ENCODE data around the gene TMEM59L. TPM values are rescaled to one million over a fixed set of nuclear protein-coding genes. Genes with fewer than 3 reads are reported as not detected.
A peak's percentile ranks its signal among the peaks of the same experiment; 100 is the strongest.
"Not testable (repeated sequence)": the region's sequence is repeated elsewhere in the genome, so short reads cannot be mapped to it uniquely, and the experiment has no call there.

The TMEM59L gene
- total RNA-seq, 6 experiments from 2014 or later: 0.31 to 0.43 TPM; not detected in 4

- H3K4me1 ChIP-seq: peaks cover 0 to 17% (median 7%) of the 10 kb centered on the region in 4 donors
- H3K4me3 ChIP-seq: peak overlapping the region; percentile 77 to 92 (median 86)
- WGBS (ENCODE audit: insufficient coverage, low coverage, low lambda C conversion rate, missing lambda C conversion rate): 57% methylated on average over 23 of the region's 52 CpGs
- H3K36me3 ChIP-seq: peaks cover 0 to 9% (median 2%) of the 10 kb centered on the region in 4 donors
- TF ChIP-seq POLR2A (IDR thresholded peaks at IDR 0.05): no peak
- peak; percentile 19 to 36 (median 32) for TF ChIP-seq CTCF (IDR thresholded peaks at IDR 0.05)
- no peaks in the 10 kb centered on the region for H3K9me3 ChIP-seq
- H3K27ac ChIP-seq: peak overlapping the region in 2 of 3 donors; percentile 52 to 78
- ATAC-seq (peak; percentile 73 to 81 (median 77)), DNase-seq (peak; percentile 76 to 83 (median 78))
- no peaks in the 10 kb centered on the region for H3K27me3 ChIP-seq
- intact Hi-C loops (cut with DNase I): loop anchor here in 1 of 2 donors (5.0 kb wide), 1 partner anchor 258 kb away; no protein-coding TSS in a partner anchor
Observed at GRCh38 chr19:18589380-18590272, 23.0 kb upstream of the TMEM59L start.

GRCh38 chr19:18590273-18591272, 22.1 kb upstream of the TMEM59L start:
- no peak overlapping the region for H3K27ac ChIP-seq
- intact Hi-C loops (cut with DNase I): loop anchor here in 1 of 2 donors (5.0 kb wide), 1 partner anchor 257 kb away; no protein-coding TSS in a partner anchor

GRCh38 chr19:18591735-18592385, 20.8 kb upstream of the TMEM59L start:
- TF ChIP-seq CTCF (IDR thresholded peaks at IDR 0.05): no peak
- no peak for TF ChIP-seq POLR2A (IDR thresholded peaks at IDR 0.05)
- H3K9me3 ChIP-seq: no peaks in the 10 kb centered on the region
- ATAC-seq: no peak
- H3K4me3 ChIP-seq: no peak overlapping the region
- intact Hi-C loops (cut with DNase I): loop anchor here in 1 of 2 donors (5.0 kb wide), 1 partner anchor 255 kb away; no protein-coding TSS in a partner anchor
- peaks cover 0 to 22% (median 9%) of the 10 kb centered on the region in 4 donors for H3K4me1 ChIP-seq
- H3K27me3 ChIP-seq: no peaks in the 10 kb centered on the region
- no peak overlapping the region for H3K27ac ChIP-seq
- WGBS (ENCODE audit: insufficient coverage, low coverage, low lambda C conversion rate, missing lambda C conversion rate): 86% methylated on average over 6 of the region's 22 CpGs
- peaks cover 0 to 9% (median 2%) of the 10 kb centered on the region in 4 donors for H3K36me3 ChIP-seq
- DNase-seq: no peak

More at GRCh38 chr19:18590273-18591272, 22.1 kb upstream of the TMEM59L start:
- Histone ChIP-seq H3K36me3 (peaks cover 0 to 9% (median 2%) of the 10 kb centered on the region in 4 donors), H3K4me1 (peaks cover 0 to 22% (median 9%) of the 10 kb centered on the region in 4 donors), H3K9me3 (no peaks in the 10 kb centered on the region), H3K4me3 (no peak overlapping the region), H3K27me3 (no peaks in the 10 kb centered on the region)
- WGBS (ENCODE audit: insufficient coverage, low coverage, low lambda C conversion rate, missing lambda C conversion rate): 86% methylated on average over 18 of the region's 40 CpGs
- TF ChIP-seq CTCF (IDR thresholded peaks at IDR 0.05): no peak
- ATAC-seq (no peak), DNase-seq (no peak)

- intact Hi-C loops (cut with DNase I): loop anchor here in 1 of 2 donors (5.0 kb wide), 1 partner anchor 255 kb away; no protein-coding TSS in a partner anchor
- WGBS (ENCODE audit: insufficient coverage, low coverage, low lambda C conversion rate, missing lambda C conversion rate): 0% methylated on average over 1 of the region's 5 CpGs
Observed at GRCh38 chr19:18592732-18593131, 19.9 kb upstream of the TMEM59L start.

More at GRCh38 chr19:18592732-18593131, 19.9 kb upstream of the TMEM59L start:
- H3K27ac ChIP-seq, H3K27me3 ChIP-seq, DNase-seq, ATAC-seq, H3K36me3 ChIP-seq, H3K4me3 ChIP-seq, H3K9me3 ChIP-seq: not testable (repeated sequence)
- H3K4me1 ChIP-seq: peaks cover 0 to 22% (median 9%) of the 10 kb centered on the region in 4 donors
